CD4-positive, alpha-beta T cell treated with Interleukin-12 subunit alpha and Interleukin-12 subunit beta, for 1 hour (primary cell): ENCODE results near the gene FRMD4B.

Source experiments
- DNase-seq: peaks from one replicate; pipeline ENCODE4 v3.0.0-alpha.2; 2020

The FRMD4B gene

GRCh38 chr3:69197455-69197854 lies 188.4 kb downstream of the FRMD4B start:
- DNase-seq: no peak

GRCh38 chr3:69196876-69197275 lies 189.0 kb downstream of the FRMD4B start:
- DNase-seq: no peak

- no peak for DNase-seq
These were observed 191.3 kb downstream of the FRMD4B start for GRCh38 chr3:69194431-69195165.

GRCh38 chr3:69193749-69194148 lies 192.1 kb downstream of the FRMD4B start:
- no peak for DNase-seq

- DNase-seq: no peak
These were observed 194.4 kb downstream of the FRMD4B start for GRCh38 chr3:69191516-69191915.

- no peak for DNase-seq
These were observed 196.4 kb downstream of the FRMD4B start for GRCh38 chr3:69189487-69189886.

- DNase-seq: no peak
These were observed 199.3 kb downstream of the FRMD4B start for GRCh38 chr3:69186575-69187093.

- DNase-seq: no peak
These were observed 203.1 kb downstream of the FRMD4B start for GRCh38 chr3:69182588-69183316.

GRCh38 chr3:69181592-69182211 lies 204.2 kb downstream of the FRMD4B start:
- no peak for DNase-seq

GRCh38 chr3:69180869-69181591 lies 204.9 kb downstream of the FRMD4B start:
- DNase-seq: no peak

GRCh38 chr3:69179740-69180372 lies 206.0 kb downstream of the FRMD4B start:
- no peak for DNase-seq

- DNase-seq: no peak
These were observed 206.8 kb downstream of the FRMD4B start for GRCh38 chr3:69178838-69179739.

GRCh38 chr3:69178082-69178481 lies 207.8 kb downstream of the FRMD4B start:
- no peak for DNase-seq

GRCh38 chr3:69174871-69175737 lies 210.8 kb downstream of the FRMD4B start:
- DNase-seq: no peak

GRCh38 chr3:69174445-69174844 lies 211.4 kb downstream of the FRMD4B start:
- no peak for DNase-seq

- DNase-seq: no peak
These were observed 213.8 kb downstream of the FRMD4B start for GRCh38 chr3:69172058-69172457.

- no peak for DNase-seq
These were observed 219.4 kb downstream of the FRMD4B start for GRCh38 chr3:69166446-69166845.

GRCh38 chr3:69165744-69166143 lies 220.1 kb downstream of the FRMD4B start:
- DNase-seq: no peak

- no peak for DNase-seq
These were observed 221.6 kb downstream of the FRMD4B start for GRCh38 chr3:69164296-69164695.

GRCh38 chr3:69162308-69162980 lies 223.4 kb downstream of the FRMD4B start:
- no peak for DNase-seq
